Naive thymus-derived CD4-positive, alpha-beta T cell (primary cell): ENCODE results near the gene GTF2A1L. TPM values are rescaled to one million over a fixed set of nuclear protein-coding genes. Genes with fewer than 3 reads are reported as not detected.
"Not testable (repeated sequence)": the region's sequence is repeated elsewhere in the genome, so short reads cannot be mapped to it uniquely, and the experiment has no call there.

Source experiments
- ATAC-seq: fragments of 150-1000 bp; cut with Tn5 transposase; 2 replicates; pipeline ENCODE4 v1.10.0; 2021; ENCODE audit warnings: mild to moderate bottlenecking, moderate library complexity
- CTCF ChIA-PET: fragments of 350-600 bp; sonication (Branson Sonifier 250); formaldehyde crosslinking; loops from one replicate; lab custom pipeline; 2021; ENCODE audit warnings: antibody characterized with exemption; lab: Charles Lee
- POLR2A ChIA-PET: fragments of 350-600 bp; sonication (Branson Sonifier 250); formaldehyde crosslinking; loops from one replicate; lab custom pipeline; 2021; ENCODE audit warnings: antibody characterized with exemption, inconsistent platforms; lab: Charles Lee
- DNase-seq, 9 donors: peaks; one replicate each; pipeline versions ENCODE4 v3.0.0 to v3.0.0-alpha.2; 2020 to 2022; ENCODE audit warnings: mixed read lengths in 1 of 9
- H3K27ac ChIP-seq: one replicate; pipeline ENCODE4 v1.7.0; 2013; ENCODE audit warnings: mild to moderate bottlenecking, low read depth, low read length, moderate library complexity
- H3K27me3 ChIP-seq, 2 donors: one replicate each; pipeline ENCODE4 v1.7.0; 2013; ENCODE audit warnings: low read length in 2 of 2, mild to moderate bottlenecking in 2 of 2, moderate library complexity in 2 of 2; ENCODE audit not compliant: control insufficient read depth in 2 of 2, insufficient read depth in 2 of 2
- H3K36me3 ChIP-seq, 3 experiments: 1 replicate in 2 of 3; 2 replicates in 1 of 3; pipeline ENCODE4 v1.7.0; 2013; ENCODE audit warnings: low read length in 3 of 3, mild to moderate bottlenecking in 3 of 3, moderate library complexity in 1 of 3; ENCODE audit not compliant: insufficient read depth in 3 of 3, control insufficient read depth in 2 of 3
- H3K4me1 ChIP-seq, 2 donors: one replicate each; pipeline ENCODE4 v1.7.0; 2013; ENCODE audit warnings: low read length in 2 of 2, mild to moderate bottlenecking in 2 of 2, moderate library complexity in 1 of 2; ENCODE audit not compliant: control insufficient read depth in 2 of 2, insufficient read depth in 2 of 2
- H3K4me3 ChIP-seq: 2 replicates; pipeline ENCODE4 v1.7.0; 2013; ENCODE audit warnings: mild to moderate bottlenecking, low read length
- H3K9me3 ChIP-seq, 3 experiments: 1 replicate in 2 of 3; 2 replicates in 1 of 3; pipeline ENCODE4 v1.7.0; 2013; ENCODE audit warnings: low read length in 3 of 3; ENCODE audit not compliant: control insufficient read depth in 2 of 3
- H3K27ac Mint-ChIP-seq, 9 donors: one replicate each; pipeline ENCODE4 v1.8.0; 2020 to 2022; ENCODE audit warnings: mixed read lengths in 9 of 9, mild to moderate bottlenecking in 8 of 9, moderate library complexity in 5 of 9, inconsistent platforms in 2 of 9
- H3K27me3 Mint-ChIP-seq, 5 donors: one replicate each; pipeline ENCODE4 v1.8.0; 2021 to 2022; ENCODE audit warnings: mixed read lengths in 5 of 5, mild to moderate bottlenecking in 1 of 5
- H3K36me3 Mint-ChIP-seq, 5 donors: one replicate each; pipeline ENCODE4 v1.8.0; 2020 to 2022; ENCODE audit warnings: mixed read lengths in 5 of 5, mild to moderate bottlenecking in 3 of 5, inconsistent platforms in 1 of 5
- H3K4me1 Mint-ChIP-seq, 7 donors: one replicate each; pipeline ENCODE4 v1.8.0; 2020 to 2022; ENCODE audit warnings: mixed read lengths in 7 of 7, mild to moderate bottlenecking in 3 of 7, inconsistent platforms in 1 of 7
- H3K4me3 Mint-ChIP-seq, 10 donors: one replicate each; pipeline ENCODE4 v1.8.0; 2020 to 2022; ENCODE audit warnings: mild to moderate bottlenecking in 10 of 10, mixed read lengths in 10 of 10, moderate library complexity in 6 of 10, inconsistent platforms in 2 of 10
- H3K9me3 Mint-ChIP-seq, 11 donors: one replicate each; pipeline ENCODE4 v1.8.0; 2020 to 2022; ENCODE audit warnings: mixed read lengths in 11 of 11, mild to moderate bottlenecking in 4 of 11, inconsistent platforms in 1 of 11, moderate library complexity in 1 of 11
- intact Hi-C, 2 donors: fragments of 100-400 bp; cut with micrococcal nuclease; formaldehyde crosslinking; loops; one replicate each; pipeline ENCODE4 v1.15.1; 2023
- polyA plus RNA-seq, 2 donors: library from polyadenylated mRNA; unstranded; fragments of 300-500 nt; fragmentation: Illumina TruSeq; gene quantifications; one replicate each; pipeline ENCODE4 v1.2.3, GENCODE V29; 2021
- total RNA-seq, 6 experiments: library from RNA in 5 of 6; stranded (reverse) in 5 of 6; gene quantifications; 1 replicate in 5 of 6; 2 replicates in 1 of 6; pipeline ENCODE4 v1.2.3 and lab custom pipeline; 2021 to 2026

GTF2A1L gene
- total and polyA plus RNA-seq, 7 experiments from 2014 or later = not detected

DNA sequence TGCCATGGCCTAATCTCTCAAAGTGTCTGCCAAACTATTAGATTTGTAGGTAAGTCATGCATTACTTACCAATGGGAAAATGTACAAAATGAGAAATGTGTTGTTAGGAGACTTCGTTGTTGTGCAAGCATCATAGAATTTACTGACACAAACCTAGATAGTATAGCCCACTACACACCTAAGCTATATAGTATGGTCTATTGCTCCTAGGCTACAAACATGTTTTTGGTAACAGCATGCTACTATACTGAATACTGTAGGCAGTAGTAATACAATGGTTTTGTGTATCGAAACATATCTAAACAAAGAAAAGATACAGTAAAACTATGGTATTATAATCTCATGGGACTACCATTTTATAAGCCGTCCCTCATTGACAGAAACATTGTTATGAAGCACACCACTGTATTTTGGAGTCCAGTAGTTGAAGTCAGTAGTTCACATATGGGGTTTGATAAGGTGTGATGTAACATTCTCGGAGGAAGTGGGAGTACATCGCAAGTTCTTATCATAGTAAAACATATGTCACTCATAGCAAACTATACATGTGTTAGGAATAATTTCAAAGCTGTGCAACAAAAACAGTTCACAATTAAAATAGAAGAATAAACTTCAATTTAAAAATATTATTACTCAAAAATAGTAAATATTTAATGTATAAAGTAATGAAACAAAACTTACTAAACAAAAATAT, 12.0 kb upstream of the GTF2A1L start:
- H3K9me3 Mint-ChIP-seq = peaks cover 0 to 2% (median 0%) of the 10 kb centered on the region in 11 donors
- Histone ChIP-seq H3K27ac (no peak overlapping the region), H3K9me3 (no peaks in the 10 kb centered on the region), H3K4me1 (no peaks in the 10 kb centered on the region), H3K27me3 (no peaks in the 10 kb centered on the region), H3K4me3 (no peak overlapping the region), H3K36me3 (no peaks in the 10 kb centered on the region)
- ATAC-seq = no peak
- no peak overlapping the region for H3K4me3 Mint-ChIP-seq
- CTCF ChIA-PET = no interaction called here
- peaks cover 2 to 17% (median 9%) of the 10 kb centered on the region in 5 donors for H3K27me3 Mint-ChIP-seq
- intact Hi-C loops = no loop called here
- no peaks in the 10 kb centered on the region for H3K4me1 Mint-ChIP-seq
- POLR2A ChIA-PET = no interaction called here
- no peaks in the 10 kb centered on the region for H3K36me3 Mint-ChIP-seq
- no peak for DNase-seq
- no peak overlapping the region for H3K27ac Mint-ChIP-seq

DNA sequence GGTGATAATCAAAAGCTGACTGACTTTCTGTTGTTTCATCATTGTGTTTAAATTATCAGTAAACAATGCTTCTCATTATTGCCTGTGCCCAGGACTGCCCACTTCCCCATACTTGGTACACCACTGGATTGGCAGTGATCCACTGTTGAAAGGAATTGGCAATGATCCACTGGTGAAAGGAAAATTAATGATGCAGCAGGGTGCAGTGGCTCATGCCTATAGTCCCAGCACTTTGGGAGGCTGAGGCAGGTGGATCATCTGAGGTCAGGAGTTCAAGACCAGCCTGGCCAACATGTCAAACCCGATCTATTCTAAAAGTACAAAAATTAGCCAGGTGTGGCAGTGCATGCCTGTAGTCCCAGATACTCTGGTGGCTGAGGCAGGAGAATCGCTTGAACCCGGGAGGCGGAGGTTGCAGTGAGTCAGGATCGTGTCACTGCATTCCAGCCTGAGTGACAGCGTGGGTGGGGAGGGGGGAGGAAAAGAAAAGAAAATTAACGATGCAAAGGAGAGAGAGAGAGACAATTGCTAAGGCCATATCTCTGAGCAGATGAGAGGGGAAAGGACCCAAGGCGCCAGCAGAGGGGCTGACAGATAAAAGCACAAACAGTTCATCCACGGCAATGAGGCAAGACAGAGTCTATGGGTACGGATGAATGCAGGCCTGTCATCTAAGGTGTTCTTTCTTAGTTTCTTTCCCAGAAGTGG, 10.2 kb upstream of the GTF2A1L start:
- Histone ChIP-seq H3K36me3 (no peaks in the 10 kb centered on the region), H3K4me1 (no peaks in the 10 kb centered on the region), H3K27ac (no peak overlapping the region), H3K9me3 (no peaks in the 10 kb centered on the region), H3K4me3 (no peak overlapping the region), H3K27me3 (no peaks in the 10 kb centered on the region)
- Mint-ChIP-seq H3K27me3 (peaks cover 2 to 26% (median 13%) of the 10 kb centered on the region in 5 donors), H3K36me3 (no peaks in the 10 kb centered on the region), H3K9me3 (peaks cover 0 to 3% (median 0%) of the 10 kb centered on the region in 11 donors), H3K27ac (no peak overlapping the region), H3K4me1 (no peaks in the 10 kb centered on the region), H3K4me3 (no peak overlapping the region)
- no peak for ATAC-seq
- no peak for DNase-seq
- CTCF ChIA-PET = no interaction called here
- intact Hi-C loops = no loop called here
- POLR2A ChIA-PET = no interaction called here

DNA sequence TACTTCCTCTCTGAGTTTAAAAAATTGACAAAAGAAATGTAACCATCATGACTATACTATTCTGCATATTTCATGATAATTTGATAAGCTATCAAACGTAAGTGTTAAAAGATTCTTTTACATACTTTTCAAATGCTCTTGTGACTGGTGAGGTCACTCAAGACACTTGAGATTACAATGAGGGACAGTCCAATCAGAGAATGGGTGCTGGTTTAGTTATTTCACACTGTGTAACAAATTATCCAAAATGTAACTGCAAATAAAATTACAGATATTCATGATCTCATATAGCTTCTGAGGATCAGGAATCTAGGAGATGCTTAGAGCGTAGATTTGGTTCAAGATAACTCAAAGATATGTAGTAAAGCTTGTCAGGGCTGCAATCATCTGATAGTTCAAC, 4.4 kb upstream of the GTF2A1L start:
- no peak for ATAC-seq
- H3K27ac ChIP-seq = no peak overlapping the region
- no peaks in the 10 kb centered on the region for H3K36me3 Mint-ChIP-seq
- no peaks in the 10 kb centered on the region for H3K4me1 Mint-ChIP-seq
- no peaks in the 10 kb centered on the region for H3K9me3 ChIP-seq
- no peak overlapping the region for H3K4me3 Mint-ChIP-seq
- no peak for DNase-seq
- no peak overlapping the region for H3K4me3 ChIP-seq
- intact Hi-C loops = no loop called here
- peaks cover 2 to 23% (median 12%) of the 10 kb centered on the region in 5 donors for H3K27me3 Mint-ChIP-seq
- peaks cover 0 to 6% (median 0%) of the 10 kb centered on the region in 11 donors for H3K9me3 Mint-ChIP-seq
- no peaks in the 10 kb centered on the region for H3K27me3 ChIP-seq
- H3K36me3 ChIP-seq = no peaks in the 10 kb centered on the region
- ChIA-PET CTCF (interaction anchor here (0.6 kb wide), 1 partner anchor 1791 kb away, joined by 3 read pairs; no protein-coding TSS in a partner anchor), POLR2A (no interaction called here)
- no peaks in the 10 kb centered on the region for H3K4me1 ChIP-seq
- no peak overlapping the region for H3K27ac Mint-ChIP-seq

DNA sequence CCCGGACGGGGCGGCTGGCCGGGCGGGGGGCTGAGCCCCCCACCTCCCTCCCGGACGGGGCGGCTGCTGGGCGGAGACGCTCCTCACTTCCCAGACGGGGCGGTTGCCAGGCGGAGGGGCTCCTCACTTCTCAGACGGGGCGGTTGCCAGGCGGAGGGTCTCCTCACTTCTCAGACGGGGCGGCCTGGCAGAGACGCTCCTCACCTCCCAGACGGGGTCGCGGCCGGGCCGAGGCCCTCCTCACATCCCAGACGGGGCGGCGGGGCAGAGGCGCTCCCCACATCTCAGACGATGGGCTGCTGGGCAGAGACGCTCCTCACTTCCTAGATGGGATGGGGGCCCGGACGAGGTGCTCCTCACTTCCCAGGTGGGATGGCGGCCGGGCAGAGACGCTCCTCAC, 3.1 kb upstream of the GTF2A1L start:
- H3K36me3 Mint-ChIP-seq = not testable (repeated sequence)

DNA sequence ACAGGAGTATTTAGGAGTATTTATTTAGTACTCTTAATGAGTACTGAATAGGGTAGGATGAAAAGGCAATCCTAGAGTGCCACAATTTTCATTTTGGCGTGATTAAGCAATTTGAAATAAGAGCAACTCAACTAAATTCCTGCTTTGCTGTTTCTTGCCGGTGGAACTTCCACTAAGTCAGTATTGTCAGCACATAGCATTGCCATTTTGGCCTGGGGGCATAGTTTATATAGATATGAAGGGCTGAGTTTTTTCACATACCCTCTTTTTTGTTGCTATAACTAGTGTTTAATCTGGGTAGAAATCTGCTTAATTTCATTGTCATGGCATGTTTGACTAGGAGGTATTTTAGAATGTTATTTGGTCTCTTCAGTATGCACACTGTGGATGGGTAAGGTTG, 1.9 kb downstream of the GTF2A1L start:
- no peaks in the 10 kb centered on the region for H3K27me3 ChIP-seq
- CTCF ChIA-PET = no interaction called here
- intact Hi-C loops = no loop called here
- no peak overlapping the region for H3K27ac Mint-ChIP-seq
- no peaks in the 10 kb centered on the region for H3K4me1 Mint-ChIP-seq
- no peaks in the 10 kb centered on the region for H3K36me3 Mint-ChIP-seq
- no peak overlapping the region for H3K4me3 Mint-ChIP-seq
- no peaks in the 10 kb centered on the region for H3K36me3 ChIP-seq
- DNase-seq = no peak
- no peaks in the 10 kb centered on the region for H3K4me1 ChIP-seq
- POLR2A ChIA-PET = no interaction called here
- no peak overlapping the region for H3K4me3 ChIP-seq
- H3K27ac ChIP-seq = no peak overlapping the region
- peaks cover 0 to 21% (median 4%) of the 10 kb centered on the region in 5 donors for H3K27me3 Mint-ChIP-seq
- H3K9me3 ChIP-seq = no peaks in the 10 kb centered on the region
- no peak for ATAC-seq
- peaks cover 0 to 4% (median 0%) of the 10 kb centered on the region in 11 donors for H3K9me3 Mint-ChIP-seq

More for the DNA sequence above, 3.1 kb upstream of the GTF2A1L start:
- CTCF ChIA-PET, H3K9me3 ChIP-seq, H3K27me3 ChIP-seq, DNase-seq, H3K4me3 ChIP-seq, intact Hi-C loops, H3K9me3 Mint-ChIP-seq, ATAC-seq, H3K27ac ChIP-seq, H3K4me3 Mint-ChIP-seq, H3K27ac Mint-ChIP-seq, H3K36me3 ChIP-seq, H3K4me1 ChIP-seq, H3K4me1 Mint-ChIP-seq, POLR2A ChIA-PET: not testable (repeated sequence)
- peaks cover under 1 to 26% (median 12%) of the 10 kb centered on the region in 5 donors for H3K27me3 Mint-ChIP-seq

DNA sequence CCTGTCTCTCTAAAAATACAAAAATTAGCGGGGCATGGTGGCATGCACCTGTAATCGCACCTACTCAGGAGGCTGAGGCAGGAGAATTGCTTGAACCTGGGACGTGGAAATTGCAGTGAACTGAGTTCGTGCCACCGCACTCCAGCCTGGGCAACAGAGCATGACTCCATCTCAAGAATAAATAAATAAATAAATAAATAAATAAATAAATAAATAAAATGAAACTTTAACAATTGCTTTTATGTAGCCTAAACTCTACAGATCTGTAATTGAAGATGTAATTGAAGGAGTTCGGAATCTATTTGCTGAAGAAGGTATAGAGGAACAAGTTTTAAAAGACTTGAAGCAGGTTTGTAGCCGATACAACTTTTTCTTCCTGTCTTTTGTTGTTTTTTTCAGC, 2.9 kb downstream of the GTF2A1L start:
- no peak for DNase-seq
- no peak overlapping the region for H3K27ac Mint-ChIP-seq
- H3K9me3 ChIP-seq = no peaks in the 10 kb centered on the region
- H3K36me3 ChIP-seq = no peaks in the 10 kb centered on the region
- H3K4me1 ChIP-seq = no peaks in the 10 kb centered on the region
- H3K36me3 Mint-ChIP-seq = no peaks in the 10 kb centered on the region
- no peak overlapping the region for H3K4me3 ChIP-seq
- no peak overlapping the region for H3K27ac ChIP-seq
- no peak for ATAC-seq
- no peaks in the 10 kb centered on the region for H3K4me1 Mint-ChIP-seq
- H3K4me3 Mint-ChIP-seq = no peak overlapping the region
- H3K27me3 ChIP-seq = no peaks in the 10 kb centered on the region
- peaks cover 0 to 4% (median 0%) of the 10 kb centered on the region in 11 donors for H3K9me3 Mint-ChIP-seq
- H3K27me3 Mint-ChIP-seq = peaks cover 0 to 21% (median 4%) of the 10 kb centered on the region in 5 donors
- POLR2A ChIA-PET = no interaction called here
- intact Hi-C loops = no loop called here
- CTCF ChIA-PET = no interaction called here
